GM19193 (cell line): ENCODE data around the gene EIF5.

Experiments used
- POLR2A ChIP-seq: IDR thresholded peaks from 4 replicates; pipeline ENCODE4 v1.6.1; 2011; ENCODE audit not compliant: insufficient read depth, insufficient read length; ENCODE audit errors: extremely low read depth

Gene EIF5

DNA sequence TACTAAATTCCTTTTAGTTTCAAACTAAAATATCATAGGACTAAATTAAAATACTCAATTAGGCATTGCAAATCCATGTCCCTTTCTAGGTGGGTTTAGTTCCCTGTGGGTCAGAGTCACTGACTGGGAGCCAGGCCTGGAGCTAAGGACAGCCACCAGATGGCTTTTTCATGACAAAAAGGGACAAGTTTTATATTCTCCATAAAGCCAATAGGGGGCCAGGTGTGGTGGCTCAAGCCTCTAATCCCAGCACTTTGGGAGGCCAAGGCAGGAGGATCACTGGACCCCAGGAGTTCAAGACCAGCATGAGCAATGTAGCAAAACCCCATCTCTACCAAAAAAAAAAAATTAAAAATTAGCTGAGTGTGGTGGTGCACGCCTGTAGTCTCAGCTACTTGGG is 35.4 kb upstream of the EIF5 start:
- TF ChIP-seq POLR2A: no peak

DNA sequence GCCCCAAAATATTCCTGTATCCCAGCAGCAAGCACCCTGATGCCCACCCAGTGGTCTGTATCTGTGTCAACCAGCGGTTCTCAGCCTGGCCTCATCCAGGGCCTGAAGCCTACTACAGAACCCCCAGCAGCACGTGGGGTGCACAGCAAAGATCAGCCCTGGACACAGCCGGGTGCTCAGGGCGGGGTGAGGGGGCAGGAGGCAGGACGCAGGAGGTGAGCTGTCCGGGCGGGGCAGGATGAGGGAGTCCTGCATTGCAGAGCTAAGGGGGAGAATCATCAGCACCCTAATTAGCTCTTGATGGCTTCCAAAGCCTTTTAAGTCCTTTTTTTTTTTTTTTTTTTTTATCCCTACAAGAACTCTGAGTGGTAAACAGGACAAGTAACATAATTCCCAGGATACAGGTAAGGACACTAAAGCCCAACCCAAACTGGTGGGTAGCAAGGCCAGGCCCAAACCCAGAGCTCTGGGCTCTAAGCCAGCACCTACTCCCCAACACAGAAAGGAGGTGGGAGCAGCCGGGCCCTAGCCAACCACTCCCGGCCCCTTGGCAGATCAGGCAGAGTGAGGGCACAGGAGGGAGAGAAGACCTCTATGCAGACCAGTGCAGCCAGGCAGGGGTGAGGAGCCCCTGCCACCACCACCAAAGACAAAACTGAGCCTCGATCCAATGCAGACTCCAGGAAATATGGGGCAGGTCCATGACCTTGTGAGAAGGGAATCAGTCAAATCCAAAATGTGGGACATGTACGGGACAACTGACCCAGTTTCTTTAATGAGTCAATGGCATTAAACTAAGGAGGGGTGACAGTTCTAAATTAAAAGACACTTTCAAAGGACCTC is 32.3 kb upstream of the EIF5 start:
- no peak for TF ChIP-seq POLR2A

DNA sequence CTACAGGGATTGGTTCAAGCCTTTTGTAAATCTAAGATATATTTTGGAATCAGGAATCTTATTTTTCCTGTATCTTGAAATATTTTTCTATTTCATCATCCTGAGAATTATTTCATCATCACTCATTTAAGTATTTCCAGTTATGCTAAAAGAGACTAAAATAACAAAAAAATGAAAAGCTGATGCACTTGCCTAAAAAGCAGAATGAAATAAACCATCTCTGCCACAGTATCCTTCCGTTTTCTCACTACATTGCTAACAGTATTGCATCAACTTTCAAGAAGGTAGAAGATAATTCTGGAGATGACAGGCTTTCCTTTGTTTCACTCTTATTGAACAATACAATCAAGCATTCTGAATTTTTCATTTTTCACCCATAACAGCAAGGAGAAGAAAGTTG is 31.1 kb upstream of the EIF5 start:
- no peak for TF ChIP-seq POLR2A

DNA sequence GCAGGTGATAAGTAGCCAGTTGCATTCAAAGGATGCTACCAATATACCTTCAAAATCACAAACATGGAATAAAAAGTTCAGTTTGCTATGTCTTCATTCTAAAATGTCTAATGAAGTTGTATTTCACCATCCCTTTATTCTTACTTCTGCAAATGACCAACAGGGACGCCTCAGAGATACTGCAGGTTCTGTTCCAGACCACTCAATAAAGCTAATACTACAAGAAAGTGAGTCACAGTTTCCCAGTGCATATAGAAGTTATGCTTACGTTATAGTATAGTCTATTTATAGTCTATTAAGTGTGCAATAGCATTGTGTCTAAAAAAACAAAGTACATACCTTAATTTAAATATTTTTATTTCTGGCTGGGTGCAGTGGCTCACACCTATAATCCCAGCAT is 29.3 kb upstream of the EIF5 start:
- no peak for TF ChIP-seq POLR2A

DNA sequence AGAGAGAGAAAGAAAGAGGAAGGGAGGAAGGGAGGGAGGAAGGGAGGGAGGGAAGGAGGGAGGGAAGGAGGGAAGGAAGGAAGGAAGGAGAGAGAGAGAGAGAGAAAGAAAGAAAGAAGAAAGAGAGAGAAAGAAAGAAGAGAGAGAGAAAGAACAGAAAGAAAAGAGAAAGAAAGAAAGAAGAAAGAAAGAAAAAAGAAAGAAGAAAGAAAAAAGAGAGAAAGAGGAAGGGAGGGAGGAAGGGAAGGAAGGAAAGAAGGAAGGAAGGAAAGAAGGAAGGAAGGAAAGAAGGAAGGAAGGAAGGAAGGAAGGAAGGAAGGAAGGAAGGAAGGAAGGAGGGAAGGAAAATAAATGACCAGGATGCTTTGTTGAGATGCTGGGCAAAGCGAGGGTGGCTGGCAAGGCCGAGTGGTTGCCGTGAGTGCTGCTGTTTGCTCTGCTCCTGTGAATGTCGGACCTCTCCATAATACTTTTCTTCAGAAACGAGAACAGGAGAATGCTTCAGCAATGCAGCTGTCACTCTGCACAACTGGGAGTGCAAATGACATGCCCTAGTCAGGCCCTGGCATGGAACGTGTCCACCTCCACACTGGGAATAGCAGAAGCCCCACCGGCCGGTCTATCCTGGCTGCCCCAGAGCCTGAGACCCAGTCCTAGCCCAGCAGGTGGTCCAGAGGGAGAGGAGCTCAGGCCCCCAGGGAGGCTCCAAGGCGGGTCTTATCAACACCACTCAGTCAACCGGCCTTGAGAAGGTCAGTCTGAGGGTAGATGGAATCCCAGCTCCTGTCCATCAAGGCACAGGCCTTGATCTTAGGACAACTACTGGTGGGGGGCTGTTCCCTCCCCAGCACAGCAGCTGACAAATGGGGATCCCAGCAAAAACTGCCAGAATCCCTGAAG is 25.1 kb upstream of the EIF5 start:
- TF ChIP-seq POLR2A: no peak

DNA sequence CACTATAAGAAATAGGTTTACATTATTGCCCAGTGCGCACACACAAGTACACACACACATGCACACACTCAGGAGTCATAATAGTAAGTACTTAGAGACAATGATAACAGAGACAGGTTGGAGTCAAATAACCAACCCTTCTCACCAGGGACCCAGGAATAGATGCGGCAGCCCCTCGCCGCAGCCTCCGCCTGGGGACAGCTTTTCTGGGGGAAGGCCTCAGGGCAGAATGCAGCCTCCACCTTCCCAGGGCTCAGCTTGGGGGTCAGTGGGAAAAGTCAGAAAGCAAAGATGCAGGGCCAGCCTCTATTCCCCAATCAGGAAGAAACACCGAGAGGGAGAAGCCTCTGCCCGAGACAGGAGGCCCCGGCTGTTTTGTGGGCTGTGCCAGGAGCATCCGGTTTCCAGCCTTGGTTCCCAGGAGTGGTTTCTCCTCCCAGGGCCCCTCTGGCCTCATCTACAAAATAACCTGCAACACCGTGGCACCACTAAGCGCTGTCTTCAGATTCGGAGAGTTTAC is 23.4 kb upstream of the EIF5 start:
- TF ChIP-seq POLR2A: no peak

DNA sequence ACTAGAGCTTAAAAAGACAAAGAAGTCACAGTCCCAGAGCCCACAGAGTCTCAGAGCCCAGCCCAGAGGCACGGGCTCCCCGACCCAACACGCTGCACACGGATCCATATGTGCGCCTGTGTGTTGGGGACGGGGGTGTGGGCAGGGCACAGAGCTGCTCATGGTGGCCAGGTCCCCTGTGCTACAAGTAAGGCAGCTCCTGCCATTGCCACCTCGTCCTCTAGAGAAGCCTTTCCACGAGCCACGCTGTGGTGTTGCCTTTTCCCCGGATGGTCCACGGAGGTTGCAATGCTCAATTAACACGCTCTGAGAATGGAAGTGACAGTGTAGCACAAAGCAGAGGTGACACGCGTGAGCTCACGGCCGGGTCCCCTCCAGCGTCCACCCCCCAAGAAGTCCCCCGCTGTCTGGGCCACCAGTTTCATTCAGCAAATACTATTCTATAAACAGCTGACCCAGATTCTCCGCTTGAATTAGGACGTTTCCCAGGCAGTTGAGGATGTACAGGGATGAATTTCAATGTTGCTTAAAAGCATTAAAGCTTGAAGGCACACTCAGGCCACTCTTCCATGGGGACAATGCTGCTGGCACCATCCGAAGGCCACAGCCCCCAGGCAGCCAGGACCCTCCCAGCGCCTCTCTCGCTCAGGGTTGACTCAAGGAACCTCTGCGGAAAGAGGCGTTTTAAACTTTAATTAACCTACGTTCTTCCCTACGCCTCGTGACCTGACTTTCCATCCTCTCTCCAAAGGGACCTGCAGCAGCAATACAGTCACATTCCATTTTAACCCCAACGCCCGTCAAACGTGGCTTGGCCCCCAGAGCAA is 22.7 kb upstream of the EIF5 start:
- no peak for TF ChIP-seq POLR2A

DNA sequence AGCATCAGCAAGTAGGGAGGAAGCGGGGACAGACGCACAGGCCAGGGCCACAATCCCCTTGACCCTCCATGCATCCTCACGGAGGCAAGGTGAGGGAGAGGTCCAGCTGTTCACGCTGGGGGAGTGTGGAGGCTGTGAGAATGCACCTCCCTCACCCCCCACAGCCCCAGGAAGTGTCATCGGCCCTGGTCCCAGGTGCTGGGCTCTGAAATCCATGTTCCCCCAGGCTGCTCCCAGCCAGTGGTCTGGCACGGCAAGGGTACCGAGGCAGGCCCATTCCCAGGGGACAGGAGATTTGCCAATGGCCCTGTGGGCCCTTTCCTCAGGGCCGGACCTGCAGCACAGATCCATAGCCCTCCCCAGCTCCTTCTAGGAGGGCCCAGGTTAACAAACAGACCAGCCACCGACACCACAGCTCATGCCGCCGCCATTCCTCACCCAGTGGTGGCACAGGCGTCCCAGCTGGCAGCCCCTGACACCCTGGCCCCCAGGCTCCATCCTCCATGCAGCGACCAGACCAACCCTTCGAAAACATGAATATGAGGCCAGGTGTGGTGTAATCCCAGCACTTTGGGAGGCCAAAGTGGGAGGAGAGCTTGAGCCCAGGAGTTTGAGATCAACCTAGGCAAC is 21.9 kb upstream of the EIF5 start:
- no peak for TF ChIP-seq POLR2A

DNA sequence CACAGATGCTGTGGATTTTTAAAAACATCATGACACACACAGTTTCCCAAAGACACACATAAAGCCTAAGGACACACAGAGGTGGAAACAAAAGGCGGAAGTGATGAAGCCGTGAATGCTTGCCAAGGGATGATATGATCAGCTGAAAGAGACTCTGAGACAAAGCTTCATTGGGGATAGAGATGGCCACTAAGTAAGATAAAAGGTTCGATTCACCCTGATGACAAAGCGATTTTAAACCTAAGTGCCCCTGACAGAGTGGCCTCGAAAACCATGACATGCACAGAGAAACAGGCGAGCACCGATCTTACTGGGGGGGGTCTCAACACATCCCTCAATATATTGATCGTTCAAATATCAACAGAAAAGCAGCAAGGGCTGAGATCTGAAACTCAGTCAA is 20.3 kb upstream of the EIF5 start:
- TF ChIP-seq POLR2A: no peak

DNA sequence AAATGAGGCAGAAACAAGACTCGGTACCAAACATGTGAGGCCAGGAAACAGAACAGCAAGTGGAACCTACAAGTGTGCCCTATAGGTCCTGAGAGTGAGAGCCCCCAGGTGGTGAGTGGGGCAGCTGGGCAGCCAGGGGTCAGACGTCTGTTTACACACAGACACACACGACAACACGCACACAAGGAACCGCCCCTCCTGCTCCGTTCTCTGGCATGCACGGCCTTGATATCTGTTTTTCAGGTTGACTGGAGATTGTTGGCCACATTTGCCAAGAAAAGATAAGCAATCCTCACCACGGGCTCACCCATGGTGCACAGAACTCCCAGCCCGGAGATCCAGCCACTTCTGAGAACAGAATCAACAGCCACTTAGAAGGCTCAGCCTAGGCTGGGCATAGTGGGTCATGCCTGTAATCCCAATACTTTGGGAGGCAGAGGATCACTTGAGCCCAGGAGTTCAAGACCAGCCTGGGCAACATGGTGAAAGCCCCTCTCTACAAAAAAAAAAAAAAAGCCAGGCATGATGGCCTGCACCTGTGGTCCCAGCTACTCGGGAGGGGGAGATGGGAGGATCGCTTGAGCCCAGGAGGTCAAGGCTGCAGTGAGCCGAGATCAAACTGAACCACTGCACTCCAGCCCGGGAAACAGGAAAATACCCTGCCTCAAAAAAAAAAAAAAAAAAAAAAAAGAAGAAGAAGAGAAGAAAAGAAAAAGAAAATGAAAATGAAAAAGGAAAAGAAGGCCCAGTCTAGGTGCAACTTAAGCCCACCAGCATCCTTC is 19.4 kb upstream of the EIF5 start:
- TF ChIP-seq POLR2A: no peak

DNA sequence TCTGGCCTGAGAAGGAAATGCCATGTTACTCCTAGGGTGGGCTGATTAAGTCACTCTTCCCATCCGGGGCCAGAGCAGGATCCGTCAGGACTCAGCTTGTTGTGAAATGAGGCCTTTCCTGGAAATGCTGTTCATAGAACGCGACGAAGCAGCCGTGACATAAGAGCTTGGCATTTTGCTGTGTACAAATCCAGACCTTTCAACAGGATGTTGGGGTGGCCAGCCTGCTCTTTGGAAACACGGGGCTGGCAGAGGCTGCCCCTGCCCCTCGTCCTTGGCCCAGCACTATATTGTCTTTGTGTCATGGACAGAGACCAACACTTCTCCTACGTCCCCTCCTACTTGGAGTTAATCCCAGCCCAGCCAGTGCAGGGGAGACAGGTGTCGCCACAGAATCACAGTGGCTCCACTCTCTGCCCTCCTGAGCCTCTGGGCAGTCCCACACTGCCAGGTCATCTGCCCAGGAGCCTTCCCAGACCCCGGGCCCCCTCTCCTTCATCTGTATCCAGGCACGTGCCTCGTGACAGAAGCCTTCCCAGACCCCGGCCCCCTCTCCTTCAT is 18.6 kb upstream of the EIF5 start:
- TF ChIP-seq POLR2A: no peak

DNA sequence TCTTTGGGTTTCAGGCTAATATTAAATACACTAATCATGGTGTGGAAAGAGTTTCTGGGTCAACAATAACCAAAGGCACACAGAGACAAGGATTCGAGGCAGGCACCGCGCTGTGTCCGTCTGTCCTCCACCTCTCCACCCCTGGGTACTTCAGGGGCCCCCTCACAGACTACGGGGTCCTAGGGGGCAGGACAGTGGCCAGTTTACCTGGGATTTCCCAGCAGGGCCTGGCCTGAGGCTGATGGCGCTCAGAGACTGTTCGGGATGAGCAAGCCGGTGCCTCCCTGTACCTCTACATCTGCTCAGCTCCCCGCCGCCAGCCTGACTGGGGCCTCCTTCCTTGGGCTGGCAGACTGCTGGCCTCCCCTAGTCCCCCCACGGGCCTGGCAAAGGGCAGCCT is 18.1 kb upstream of the EIF5 start:
- no peak for TF ChIP-seq POLR2A

DNA sequence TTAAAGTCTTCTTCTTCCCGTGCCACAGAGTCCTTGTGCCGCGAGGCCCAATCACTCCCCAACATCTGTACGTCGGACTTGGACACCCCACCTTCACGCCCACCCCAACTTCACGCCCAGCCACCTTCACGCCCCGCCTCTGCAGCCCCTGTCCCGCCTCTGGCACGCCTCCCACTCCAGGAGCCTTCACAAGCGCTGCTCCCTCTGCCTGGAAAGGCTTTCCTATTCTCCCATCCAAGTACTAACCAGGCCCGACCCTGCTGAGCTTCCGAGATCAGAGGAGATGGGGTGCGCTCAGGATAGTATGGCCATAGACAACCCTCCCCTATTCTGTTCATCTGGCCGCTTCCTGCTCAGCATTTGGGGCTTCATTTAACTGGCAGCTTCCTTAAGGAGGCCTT is 17.3 kb upstream of the EIF5 start:
- TF ChIP-seq POLR2A: no peak
